Peyer's patch (tissue), 4 donors: ENCODE data around the gene CAP2. TPM values are rescaled to one million over a fixed set of nuclear protein-coding genes. Genes with fewer than 3 reads are reported as not detected.

ENCODE experiments used
- DNase-seq, 3 donors: peaks; one replicate each; pipeline ENCODE4 v3.0.0-alpha.2; 2017 to 2019
- H3K27ac ChIP-seq, 4 donors: fragments of 200-600 bp; sonication (generic); one replicate each; pipeline ENCODE4 v1.5.1; 2016 to 2019
- H3K27me3 ChIP-seq, 2 donors: fragments of 200-600 bp; sonication (generic); one replicate each; pipeline ENCODE4 v1.5.1; 2019
- H3K36me3 ChIP-seq, 3 donors: fragments of 200-600 bp; sonication (generic); one replicate each; pipeline ENCODE4 v1.5.1; 2016 to 2019
- H3K4me1 ChIP-seq, 4 donors: fragments of 200-600 bp; sonication (generic); one replicate each; pipeline ENCODE4 v1.5.1; 2016 to 2019
- H3K4me3 ChIP-seq, 4 donors: fragments of 200-600 bp; sonication (generic); 1 replicate in 3 of 4; 2 replicates in 1 of 4; pipeline ENCODE4 v1.5.1; 2016 to 2019; ENCODE audit warnings: mild to moderate bottlenecking in 1 of 4
- H3K9me3 ChIP-seq, 4 donors: fragments of 200-600 bp; sonication (generic); one replicate each; pipeline ENCODE4 v1.5.1; 2016 to 2019; ENCODE audit warnings: mild to moderate bottlenecking in 1 of 4
- CTCF ChIP-seq, 6 experiments: fragments of 450-650 bp in 4 of 6; fragments of 200-600 bp in 2 of 6; sonication (generic) in 1 of 6; IDR thresholded peaks; one replicate each; pipeline ENCODE4 v1.5.1; 2017 to 2019; ENCODE audit warnings: antibody characterized with exemption in 6 of 6, mild to moderate bottlenecking in 3 of 6, moderate library complexity in 1 of 6
- POLR2A ChIP-seq, 2 donors: fragments of 450-650 bp; IDR thresholded peaks; one replicate each; pipeline ENCODE4 v1.5.1; 2017; ENCODE audit warnings: antibody characterized with exemption in 2 of 2, mild to moderate bottlenecking in 2 of 2, moderate library complexity in 2 of 2
- total RNA-seq, 4 donors: library from RNA; depleted of rRNA; stranded (reverse); fragments of >200 nt; gene quantifications; one replicate each; pipeline ENCODE4 v1.1.0, GENCODE V29; 2016

Gene CAP2
- total RNA-seq, 4 donors from 2014 or later: 1.7 to 3.2 (median 2.4) TPM

- no peaks in the 10 kb centered on the region for H3K27me3 ChIP-seq
- H3K4me1 ChIP-seq: no peaks in the 10 kb centered on the region
- DNase-seq: no peak
- H3K4me3 ChIP-seq: no peak overlapping the region
- no peak overlapping the region for H3K27ac ChIP-seq
- no peaks in the 10 kb centered on the region for H3K36me3 ChIP-seq
- no peak for TF ChIP-seq CTCF (IDR thresholded peaks at IDR 0.05)
- TF ChIP-seq POLR2A (IDR thresholded peaks at IDR 0.05): no peak
- no peaks in the 10 kb centered on the region for H3K9me3 ChIP-seq
These were observed 53.3 kb downstream of the CAP2 start for GRCh38 chr6:17446713-17447112.

- TF ChIP-seq CTCF (IDR thresholded peaks at IDR 0.05) (no peak), POLR2A (IDR thresholded peaks at IDR 0.05) (no peak)
- no peaks in the 10 kb centered on the region for H3K36me3 ChIP-seq
- no peak for DNase-seq
- H3K9me3 ChIP-seq: no peaks in the 10 kb centered on the region
- H3K4me1 ChIP-seq: no peaks in the 10 kb centered on the region
- H3K27me3 ChIP-seq: no peaks in the 10 kb centered on the region
- H3K4me3 ChIP-seq: no peak overlapping the region
- H3K27ac ChIP-seq: no peak overlapping the region
These were observed 54.8 kb downstream of the CAP2 start for GRCh38 chr6:17448165-17448564.

- no peaks in the 10 kb centered on the region for H3K36me3 ChIP-seq
- TF ChIP-seq CTCF (IDR thresholded peaks at IDR 0.05): no peak
- H3K4me3 ChIP-seq: no peak overlapping the region
- peaks cover 0 to 3% (median 0%) of the 10 kb centered on the region in 4 donors for H3K4me1 ChIP-seq
- DNase-seq: no peak
- no peaks in the 10 kb centered on the region for H3K27me3 ChIP-seq
- H3K27ac ChIP-seq: no peak overlapping the region
- no peaks in the 10 kb centered on the region for H3K9me3 ChIP-seq
These were observed 57.0 kb downstream of the CAP2 start for GRCh38 chr6:17450397-17450796.

GRCh38 chr6:17450832-17451231, 57.4 kb downstream of the CAP2 start:
- H3K27ac ChIP-seq: no peak overlapping the region
- TF ChIP-seq CTCF (IDR thresholded peaks at IDR 0.05) (no peak), POLR2A (IDR thresholded peaks at IDR 0.05) (no peak)
- H3K4me1 ChIP-seq: peaks cover 0 to 3% (median 0%) of the 10 kb centered on the region in 4 donors
- no peaks in the 10 kb centered on the region for H3K36me3 ChIP-seq
- no peak for DNase-seq
- H3K9me3 ChIP-seq: no peaks in the 10 kb centered on the region
- H3K27me3 ChIP-seq: no peaks in the 10 kb centered on the region
- no peak overlapping the region for H3K4me3 ChIP-seq

GRCh38 chr6:17452096-17452495, 58.7 kb downstream of the CAP2 start:
- TF ChIP-seq CTCF (IDR thresholded peaks at IDR 0.05) (no peak), POLR2A (IDR thresholded peaks at IDR 0.05) (no peak)
- H3K36me3 ChIP-seq: no peaks in the 10 kb centered on the region

More at GRCh38 chr6:17452096-17452495, 58.7 kb downstream of the CAP2 start:
- Histone ChIP-seq H3K4me3 (no peak overlapping the region), H3K9me3 (no peaks in the 10 kb centered on the region), H3K27ac (no peak overlapping the region), H3K4me1 (peaks cover 0 to 3% (median 0%) of the 10 kb centered on the region in 4 donors), H3K27me3 (no peaks in the 10 kb centered on the region)
- DNase-seq: no peak
